Nephron progenitor cell (in vitro differentiated cells): ENCODE data around the gene RETREG3.
A peak's percentile ranks its signal among the peaks of the same experiment; 100 is the strongest.

Experiments used
- DNase-seq: peaks from one replicate; pipeline ENCODE4 v3.0.0; 2021
- H3K27ac Mint-ChIP-seq: 2 replicates; pipeline ENCODE4 v1.8.0; 2021; ENCODE audit warnings: mild to moderate bottlenecking, moderate library complexity, mixed read lengths
- H3K27me3 Mint-ChIP-seq: 2 replicates; pipeline ENCODE4 v1.8.0; 2021; ENCODE audit warnings: mild to moderate bottlenecking, low read depth, mixed read lengths; ENCODE audit not compliant: poor library complexity
- H3K36me3 Mint-ChIP-seq: 2 replicates; pipeline ENCODE4 v1.8.0; 2021; ENCODE audit warnings: low read depth, mixed read lengths
- H3K4me1 Mint-ChIP-seq: 2 replicates; pipeline ENCODE4 v1.8.0; 2021; ENCODE audit warnings: mixed read lengths
- H3K4me3 Mint-ChIP-seq: 2 replicates; pipeline ENCODE4 v1.8.0; 2021; ENCODE audit warnings: mild to moderate bottlenecking, moderate library complexity, mixed read lengths
- H3K9me3 Mint-ChIP-seq: 2 replicates; pipeline ENCODE4 v1.8.0; 2021; ENCODE audit warnings: mild to moderate bottlenecking, moderate library complexity, mixed read lengths
- CTCF ChIP-seq: fragments of 200-600 bp; sonication (generic); IDR thresholded peaks from 2 replicates; pipeline ENCODE4 v1.5.0; 2021; ENCODE audit warnings: antibody characterized with exemption

RETREG3 gene

GRCh38 chr17:42574463-42574862 lies 34.7 kb downstream of the RETREG3 start:
- H3K36me3 Mint-ChIP-seq = peaks cover 52% of the 10 kb centered on the region
- peaks cover 36% of the 10 kb centered on the region for H3K4me1 Mint-ChIP-seq
- no peaks in the 10 kb centered on the region for H3K9me3 Mint-ChIP-seq

DNA sequence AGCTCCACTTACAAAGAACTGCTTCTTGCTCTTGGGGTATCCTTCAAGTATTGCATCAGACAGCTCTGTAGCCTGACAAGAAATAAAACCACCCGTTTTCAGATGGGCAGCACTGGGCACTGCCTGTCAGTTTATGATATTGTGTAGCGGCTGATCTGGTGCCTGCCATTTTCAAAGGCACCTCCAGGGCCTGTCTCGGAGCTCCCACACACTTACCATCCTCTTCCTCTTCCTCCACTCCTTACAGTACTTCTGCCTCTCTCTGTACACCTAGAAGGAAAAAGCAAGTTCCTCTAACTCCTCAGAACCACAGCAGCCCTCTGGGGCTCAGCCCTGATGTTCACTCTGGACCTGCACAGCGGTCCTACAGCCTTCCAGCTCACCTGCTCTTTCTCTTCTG lies 36.1 kb downstream of the RETREG3 start:
- no peak overlapping the region for H3K4me3 Mint-ChIP-seq
- no peaks in the 10 kb centered on the region for H3K9me3 Mint-ChIP-seq
- H3K36me3 Mint-ChIP-seq = peaks cover 56% of the 10 kb centered on the region
- no peak for DNase-seq
- peak overlapping the region; percentile 81 for H3K27ac Mint-ChIP-seq
- peaks cover 27% of the 10 kb centered on the region for H3K4me1 Mint-ChIP-seq
- H3K27me3 Mint-ChIP-seq = no peaks in the 10 kb centered on the region
- TF ChIP-seq CTCF = no peak

More at GRCh38 chr17:42574463-42574862, 34.7 kb downstream of the RETREG3 start:
- Mint-ChIP-seq H3K4me3 (no peak overlapping the region), H3K27ac (no peak overlapping the region), H3K27me3 (no peaks in the 10 kb centered on the region)
- DNase-seq = no peak
- no peak for TF ChIP-seq CTCF

- Mint-ChIP-seq H3K4me3 (no peak overlapping the region), H3K4me1 (peaks cover 20% of the 10 kb centered on the region), H3K27ac (no peak overlapping the region), H3K36me3 (peaks cover 61% of the 10 kb centered on the region), H3K27me3 (no peaks in the 10 kb centered on the region), H3K9me3 (no peaks in the 10 kb centered on the region)
- no peak for TF ChIP-seq CTCF
- no peak for DNase-seq
Observed at GRCh38 chr17:42571435-42572225, 37.5 kb downstream of the RETREG3 start.

DNA sequence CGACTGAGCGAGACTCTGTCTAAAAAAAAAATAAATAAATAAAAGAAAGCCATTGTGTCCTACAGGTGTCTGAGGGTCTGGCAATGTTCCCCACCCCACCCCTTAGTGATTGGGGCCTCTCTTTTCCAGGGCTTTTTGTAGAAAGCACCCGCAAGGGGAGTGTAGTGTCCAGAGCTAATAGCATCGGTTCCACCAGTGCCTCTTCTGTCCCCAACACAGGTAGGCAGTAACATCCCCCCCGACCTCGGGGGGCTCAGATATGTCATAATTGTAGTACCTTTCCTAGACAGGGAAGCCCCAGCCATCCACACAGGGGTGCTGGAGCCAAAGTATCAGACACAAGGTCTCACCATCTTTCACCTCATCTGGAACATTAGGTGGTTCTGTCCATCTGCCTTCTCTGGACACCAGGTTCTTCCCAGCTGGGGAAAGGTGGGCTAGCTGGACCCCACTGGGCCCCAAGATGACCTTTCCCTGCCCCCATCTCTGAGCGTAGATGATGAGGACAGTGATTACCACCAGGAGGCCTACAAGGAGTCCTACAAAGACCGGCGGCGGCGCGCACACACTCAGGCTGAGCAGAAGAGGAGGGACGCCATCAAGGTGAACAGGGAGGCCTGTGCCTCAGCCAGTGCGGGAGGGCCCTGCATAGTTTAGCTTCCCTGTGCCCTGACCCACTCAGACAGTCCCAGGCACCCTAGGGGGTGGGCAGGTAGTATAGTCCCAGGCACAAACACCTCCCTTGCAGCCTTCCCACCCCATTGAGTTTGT lies 40.6 kb downstream of the RETREG3 start:
- H3K4me1 Mint-ChIP-seq = peaks cover 17% of the 10 kb centered on the region
- no peaks in the 10 kb centered on the region for H3K9me3 Mint-ChIP-seq
- no peak for TF ChIP-seq CTCF
- H3K27me3 Mint-ChIP-seq = no peaks in the 10 kb centered on the region
- H3K4me3 Mint-ChIP-seq = peak overlapping the region; percentile 95
- no peak for DNase-seq
- H3K36me3 Mint-ChIP-seq = peaks cover 45% of the 10 kb centered on the region
- H3K27ac Mint-ChIP-seq = peak overlapping the region; percentile 83

GRCh38 chr17:42566883-42567573 lies 42.1 kb downstream of the RETREG3 start, which contains the start of gene MLX:
TSS of gene MLX (plus strand) at chr17:42567100. CDS start at chr17:42567125, 25 bp downstream.
- Mint-ChIP-seq H3K4me1 (peaks cover 28% of the 10 kb centered on the region), H3K36me3 (peaks cover 31% of the 10 kb centered on the region), H3K27ac (peak within 1 kb of the TSS; percentile 78), H3K9me3 (no peaks in the 10 kb centered on the region), H3K27me3 (no peaks in the 10 kb centered on the region), H3K4me3 (peak within 1 kb of the TSS; percentile 95)
- no peak for TF ChIP-seq CTCF
- DNase-seq = peak; percentile 96
